Measurements from ENCODE around the gene KCNK4.
"Not testable (repeated sequence)": the region's sequence is repeated elsewhere in the genome, so short reads cannot be mapped to it uniquely, and the experiment has no call there.

KCNK4 gene

DNA sequence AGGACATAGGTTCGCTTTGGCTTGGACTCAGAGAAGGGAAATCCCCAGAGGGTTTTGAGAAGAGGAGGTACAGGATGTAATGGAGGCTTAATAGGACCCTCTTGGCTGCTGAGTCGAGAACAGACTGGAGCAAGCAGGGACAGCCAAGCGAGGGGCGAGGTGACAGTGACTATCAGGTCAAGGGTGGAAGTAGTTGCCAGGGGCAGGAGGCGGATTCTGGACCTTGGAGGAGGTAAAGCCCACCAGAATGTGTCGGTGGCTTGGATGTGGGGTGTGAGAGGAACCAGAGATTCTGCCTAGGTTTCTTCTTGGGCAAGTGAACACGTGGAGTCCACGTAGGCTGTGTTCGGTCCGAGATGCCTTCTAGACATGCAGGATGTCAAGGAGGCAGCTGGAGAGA, 21.8 kb downstream of the KCNK4 start:
- Mint-ChIP-seq H3K9me3 (no peaks in the 10 kb centered on the region), H3K36me3 (ENCODE audit: low read depth) (peaks cover 16% of the 10 kb centered on the region), H3K27ac (peak overlapping the region in 2 of 3 experiments; percentile 6 to 94), H3K4me3 (peak overlapping the region; percentile 52 to 76 (median 72)), H3K4me1 (peaks cover 14% of the 10 kb centered on the region), H3K27me3 (ENCODE audit: low read depth) (no peaks in the 10 kb centered on the region)
- TF ChIP-seq, protein P1, sequence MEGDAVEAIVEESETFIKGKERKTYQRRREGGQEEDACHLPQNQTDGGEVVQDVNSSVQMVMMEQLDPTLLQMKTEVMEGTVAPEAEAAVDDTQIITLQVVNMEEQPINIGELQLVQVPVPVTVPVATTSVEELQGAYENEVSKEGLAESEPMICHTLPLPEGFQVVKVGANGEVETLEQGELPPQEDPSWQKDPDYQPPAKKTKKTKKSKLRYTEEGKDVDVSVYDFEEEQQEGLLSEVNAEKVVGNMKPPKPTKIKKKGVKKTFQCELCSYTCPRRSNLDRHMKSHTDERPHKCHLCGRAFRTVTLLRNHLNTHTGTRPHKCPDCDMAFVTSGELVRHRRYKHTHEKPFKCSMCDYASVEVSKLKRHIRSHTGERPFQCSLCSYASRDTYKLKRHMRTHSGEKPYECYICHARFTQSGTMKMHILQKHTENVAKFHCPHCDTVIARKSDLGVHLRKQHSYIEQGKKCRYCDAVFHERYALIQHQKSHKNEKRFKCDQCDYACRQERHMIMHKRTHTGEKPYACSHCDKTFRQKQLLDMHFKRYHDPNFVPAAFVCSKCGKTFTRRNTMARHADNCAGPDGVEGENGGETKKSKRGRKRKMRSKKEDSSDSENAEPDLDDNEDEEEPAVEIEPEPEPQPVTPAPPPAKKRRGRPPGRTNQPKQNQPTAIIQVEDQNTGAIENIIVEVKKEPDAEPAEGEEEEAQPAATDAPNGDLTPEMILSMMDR (IDR thresholded peaks at IDR 0.05; ENCODE audit: unreplicated experiment in 3 of 3), result no peak

DNA sequence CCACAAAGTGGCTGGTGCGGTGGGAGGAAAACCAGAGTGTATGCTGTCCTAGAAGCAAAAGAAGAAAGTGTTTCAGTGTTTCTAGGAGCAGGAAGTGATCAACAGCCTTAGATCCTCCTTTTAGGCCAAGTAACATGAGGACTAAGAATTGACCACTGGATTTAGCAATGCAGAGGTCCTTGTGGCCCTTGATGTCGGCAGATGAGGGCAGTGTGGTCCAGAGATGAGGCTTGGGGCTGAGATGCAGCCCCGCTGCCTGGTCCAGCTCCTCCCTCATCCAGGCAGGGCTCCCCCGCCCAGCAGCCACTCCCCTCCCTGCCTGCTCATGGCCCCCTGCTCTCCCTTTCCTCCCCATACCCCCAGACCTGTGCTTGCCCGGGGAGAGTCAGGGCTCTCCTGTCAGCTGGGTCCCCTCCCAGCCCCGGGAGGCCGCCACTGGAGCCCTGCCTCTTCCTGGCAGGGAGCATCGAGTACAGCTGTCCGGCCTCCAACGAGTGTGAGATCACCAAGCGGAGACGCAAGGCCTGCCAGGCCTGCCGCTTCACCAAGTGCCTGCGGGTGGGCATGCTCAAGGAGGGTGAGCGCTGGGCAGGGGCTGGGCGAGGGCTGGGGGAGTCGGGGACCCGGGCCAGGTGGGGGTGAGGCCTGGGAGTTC, 22.5 kb downstream of the KCNK4 start:
- no peaks in the 10 kb centered on the region for H3K27me3 Mint-ChIP-seq (ENCODE audit: low read depth)
- H3K9me3 Mint-ChIP-seq, result no peaks in the 10 kb centered on the region
- peak overlapping the region in 2 of 3 experiments; percentile 6 to 94 for H3K27ac Mint-ChIP-seq
- peaks cover 16% of the 10 kb centered on the region for H3K36me3 Mint-ChIP-seq (ENCODE audit: low read depth)
- peak overlapping the region; percentile 23 to 76 (median 72) for H3K4me3 Mint-ChIP-seq
- peaks cover 14% of the 10 kb centered on the region for H3K4me1 Mint-ChIP-seq
- TF ChIP-seq, protein P1 (IDR thresholded peaks at IDR 0.05; ENCODE audit: unreplicated experiment in 3 of 3), result no peak

DNA sequence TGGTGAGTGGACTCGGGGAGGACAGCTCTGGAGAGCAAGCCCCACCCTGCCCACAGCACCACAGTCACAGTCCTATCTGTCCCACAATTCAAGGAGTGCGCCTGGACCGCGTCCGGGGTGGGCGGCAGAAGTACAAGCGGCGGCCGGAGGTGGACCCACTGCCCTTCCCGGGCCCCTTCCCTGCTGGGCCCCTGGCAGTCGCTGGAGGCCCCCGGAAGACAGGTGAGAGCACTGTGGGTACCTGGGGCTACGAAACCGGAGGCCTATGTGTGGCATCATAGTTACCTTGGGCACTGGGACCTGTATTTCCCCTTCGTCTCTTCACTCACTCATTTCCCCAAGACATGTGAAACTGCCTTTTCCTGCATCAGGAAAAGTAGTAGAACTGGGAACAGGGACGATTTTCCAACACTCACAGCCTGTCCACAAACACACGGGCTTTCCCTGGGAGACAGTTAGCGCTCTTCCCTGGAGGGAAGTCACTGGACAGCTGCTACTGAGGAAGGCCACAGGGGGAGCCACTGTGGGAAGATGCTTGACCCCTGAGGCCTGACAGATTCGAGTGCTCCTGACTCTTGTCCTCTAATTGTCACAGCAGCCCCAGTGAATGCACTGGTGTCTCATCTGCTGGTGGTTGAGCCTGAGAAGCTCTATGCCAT, 23.2 kb downstream of the KCNK4 start:
- TF ChIP-seq, protein P1 (IDR thresholded peaks at IDR 0.05; ENCODE audit: unreplicated experiment in 3 of 3), result peak in 2 of 3 experiments; percentile 5 to 10
- H3K9me3 Mint-ChIP-seq, result no peaks in the 10 kb centered on the region
- peaks cover 16% of the 10 kb centered on the region for H3K36me3 Mint-ChIP-seq (ENCODE audit: low read depth)
- H3K4me1 Mint-ChIP-seq, result peaks cover 19% of the 10 kb centered on the region
- H3K4me3 Mint-ChIP-seq, result peak overlapping the region; percentile 52 to 70 (median 59)
- H3K27me3 Mint-ChIP-seq (ENCODE audit: low read depth), result no peaks in the 10 kb centered on the region
- H3K27ac Mint-ChIP-seq, result peak overlapping the region in 2 of 3 experiments; percentile 51 to 63

DNA sequence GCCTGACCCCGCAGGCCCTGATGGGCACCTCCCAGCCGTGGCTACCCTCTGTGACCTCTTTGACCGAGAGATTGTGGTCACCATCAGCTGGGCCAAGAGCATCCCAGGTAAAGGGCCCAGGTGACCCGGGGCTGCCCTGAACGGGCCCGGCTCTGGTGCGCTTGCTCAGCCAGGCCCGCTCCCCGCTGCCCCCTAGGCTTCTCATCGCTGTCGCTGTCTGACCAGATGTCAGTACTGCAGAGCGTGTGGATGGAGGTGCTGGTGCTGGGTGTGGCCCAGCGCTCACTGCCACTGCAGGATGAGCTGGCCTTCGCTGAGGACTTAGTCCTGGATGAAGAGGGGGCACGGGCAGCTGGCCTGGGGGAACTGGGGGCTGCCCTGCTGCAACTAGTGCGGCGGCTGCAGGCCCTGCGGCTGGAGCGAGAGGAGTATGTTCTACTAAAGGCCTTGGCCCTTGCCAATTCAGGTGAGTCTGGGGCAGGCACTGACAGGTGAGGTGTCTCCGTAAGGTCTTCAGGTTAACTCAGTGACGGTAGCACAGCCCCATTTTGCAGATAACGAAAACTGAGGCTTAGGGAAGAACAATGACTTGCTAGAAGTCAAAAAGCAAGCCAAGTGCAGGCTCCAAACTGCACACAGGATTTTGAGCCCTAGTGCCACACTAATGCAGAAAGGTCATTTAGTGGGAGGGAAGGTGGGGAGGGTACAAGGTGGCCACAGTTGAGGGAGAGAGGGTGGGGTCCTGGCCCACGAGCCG, 23.9 kb downstream of the KCNK4 start:
- Mint-ChIP-seq H3K27ac (no peak overlapping the region), H3K36me3 (ENCODE audit: low read depth) (peaks cover 16% of the 10 kb centered on the region), H3K9me3 (no peaks in the 10 kb centered on the region), H3K27me3 (ENCODE audit: low read depth) (no peaks in the 10 kb centered on the region), H3K4me1 (peaks cover 21% of the 10 kb centered on the region), H3K4me3 (peak overlapping the region; percentile 56 to 72 (median 70))
- TF ChIP-seq, protein P1 (IDR thresholded peaks at IDR 0.05; ENCODE audit: unreplicated experiment in 3 of 3), result no peak

DNA sequence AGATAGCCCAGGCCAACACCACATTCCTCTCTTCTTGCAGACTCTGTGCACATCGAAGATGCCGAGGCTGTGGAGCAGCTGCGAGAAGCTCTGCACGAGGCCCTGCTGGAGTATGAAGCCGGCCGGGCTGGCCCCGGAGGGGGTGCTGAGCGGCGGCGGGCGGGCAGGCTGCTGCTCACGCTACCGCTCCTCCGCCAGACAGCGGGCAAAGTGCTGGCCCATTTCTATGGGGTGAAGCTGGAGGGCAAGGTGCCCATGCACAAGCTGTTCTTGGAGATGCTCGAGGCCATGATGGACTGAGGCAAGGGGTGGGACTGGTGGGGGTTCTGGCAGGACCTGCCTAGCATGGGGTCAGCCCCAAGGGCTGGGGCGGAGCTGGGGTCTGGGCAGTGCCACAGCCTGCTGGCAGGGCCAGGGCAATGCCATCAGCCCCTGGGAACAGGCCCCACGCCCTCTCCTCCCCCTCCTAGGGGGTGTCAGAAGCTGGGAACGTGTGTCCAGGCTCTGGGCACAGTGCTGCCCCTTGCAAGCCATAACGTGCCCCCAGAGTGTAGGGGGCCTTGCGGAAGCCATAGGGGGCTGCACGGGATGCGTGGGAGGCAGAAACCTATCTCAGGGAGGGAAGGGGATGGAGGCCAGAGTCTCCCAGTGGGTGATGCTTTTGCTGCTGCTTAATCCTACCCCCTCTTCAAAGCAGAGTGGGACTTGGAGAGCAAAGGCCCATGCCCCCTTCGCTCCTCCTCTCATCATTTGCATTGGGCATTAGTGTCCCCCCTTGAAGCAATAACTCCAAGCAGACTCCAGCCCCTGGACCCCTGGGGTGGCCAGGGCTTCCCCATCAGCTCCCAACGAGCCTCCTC, 24.8 kb downstream of the KCNK4 start:
- H3K9me3 Mint-ChIP-seq; H3K27me3 Mint-ChIP-seq (ENCODE audit: low read depth): not testable (repeated sequence)
- Mint-ChIP-seq H3K36me3 (ENCODE audit: low read depth) (peaks cover 16% of the 10 kb centered on the region), H3K4me1 (peaks cover 21% of the 10 kb centered on the region), H3K27ac (peak overlapping the region in 2 of 3 experiments; percentile 100), H3K4me3 (peak overlapping the region; percentile 94 to 99 (median 96))
